Osteocyte (in vitro differentiated cells): ENCODE results near the gene SDHAF2. TPM values are rescaled to one million over a fixed set of nuclear protein-coding genes. Genes with fewer than 3 reads are reported as not detected.
"Not testable (repeated sequence)": the region's sequence is repeated elsewhere in the genome, so short reads cannot be mapped to it uniquely, and the experiment has no call there.

Source experiments
- DNase-seq: peaks from one replicate; pipeline ENCODE4 v3.0.0; 2021; ENCODE audit warnings: mixed read lengths; ENCODE audit not compliant: unreplicated experiment; ENCODE audit errors: extremely low spot score
- H3K27ac Mint-ChIP-seq: one replicate; pipeline ENCODE4 v1.8.0; 2021; ENCODE audit warnings: mild to moderate bottlenecking, mixed read lengths; ENCODE audit not compliant: unreplicated experiment
- H3K27me3 Mint-ChIP-seq: one replicate; pipeline ENCODE4 v1.8.0; 2021; ENCODE audit warnings: mixed read lengths; ENCODE audit not compliant: unreplicated experiment
- H3K36me3 Mint-ChIP-seq: one replicate; pipeline ENCODE4 v1.8.0; 2021; ENCODE audit warnings: mixed read lengths; ENCODE audit not compliant: unreplicated experiment
- H3K4me1 Mint-ChIP-seq: one replicate; pipeline ENCODE4 v1.8.0; 2021; ENCODE audit warnings: mixed read lengths; ENCODE audit not compliant: unreplicated experiment
- H3K4me3 Mint-ChIP-seq: one replicate; pipeline ENCODE4 v1.8.0; 2021; ENCODE audit warnings: mild to moderate bottlenecking, moderate library complexity, mixed read lengths; ENCODE audit not compliant: unreplicated experiment
- H3K9me3 Mint-ChIP-seq: one replicate; pipeline ENCODE4 v1.8.0; 2021; ENCODE audit warnings: mixed read lengths; ENCODE audit not compliant: unreplicated experiment
- CTCF ChIP-seq: fragments of 200-600 bp; sonication (generic); IDR thresholded peaks from 2 replicates; pipeline ENCODE4 v1.5.0; 2021; ENCODE audit warnings: antibody characterized with exemption, mild to moderate bottlenecking, moderate library complexity
- total RNA-seq: library from RNA; stranded (reverse); gene quantifications from 2 replicates; pipeline ENCODE4 v1.2.1, GENCODE V29; 2021

Gene SDHAF2
- total RNA-seq, 1 donor from 2014 or later, result 35.7 TPM

GRCh38 chr11:61422226-61422625 is 7.7 kb upstream of the SDHAF2 start:
- H3K36me3 Mint-ChIP-seq, result peaks cover 54% of the 10 kb centered on the region
- no peaks in the 10 kb centered on the region for H3K4me1 Mint-ChIP-seq
- TF ChIP-seq CTCF, result no peak
- H3K4me3 Mint-ChIP-seq, result no peak overlapping the region
- no peaks in the 10 kb centered on the region for H3K27me3 Mint-ChIP-seq
- no peak for DNase-seq
- H3K27ac Mint-ChIP-seq, result peak overlapping the region; percentile 10
- no peaks in the 10 kb centered on the region for H3K9me3 Mint-ChIP-seq

- Mint-ChIP-seq H3K4me1 (peaks cover 13% of the 10 kb centered on the region), H3K36me3 (peaks cover 42% of the 10 kb centered on the region), H3K27ac (peak overlapping the region; percentile 4), H3K27me3 (no peaks in the 10 kb centered on the region), H3K4me3 (no peak overlapping the region), H3K9me3 (no peaks in the 10 kb centered on the region)
- TF ChIP-seq CTCF, result no peak
- DNase-seq, result no peak
These were observed 4.4 kb upstream of the SDHAF2 start for GRCh38 chr11:61425367-61426131.

GRCh38 chr11:61429346-61429690 is 606 bp upstream of the SDHAF2 start:
- peak; percentile 47 for TF ChIP-seq CTCF
- Mint-ChIP-seq H3K9me3 (no peaks in the 10 kb centered on the region), H3K4me1 (peaks cover 33% of the 10 kb centered on the region), H3K27me3 (no peaks in the 10 kb centered on the region), H3K4me3 (peak overlapping the region; percentile 95), H3K27ac (peak overlapping the region; percentile 98), H3K36me3 (peaks cover 31% of the 10 kb centered on the region)
- peak; percentile 90 for DNase-seq

- Mint-ChIP-seq H3K27ac (peak overlapping the region; percentile 98), H3K4me3 (peak overlapping the region; percentile 95), H3K4me1 (peaks cover 42% of the 10 kb centered on the region), H3K36me3 (peaks cover 23% of the 10 kb centered on the region)
- H3K27me3 Mint-ChIP-seq, DNase-seq, H3K9me3 Mint-ChIP-seq: not testable (repeated sequence)
These were observed 915 bp downstream of the SDHAF2 start for GRCh38 chr11:61430839-61431238.

GRCh38 chr11:61437496-61437895 is 7.6 kb downstream of the SDHAF2 start:
- H3K9me3 Mint-ChIP-seq, result no peaks in the 10 kb centered on the region
- no peak for TF ChIP-seq CTCF

More at GRCh38 chr11:61437496-61437895, 7.6 kb downstream of the SDHAF2 start:
- Mint-ChIP-seq H3K36me3 (peaks cover 27% of the 10 kb centered on the region), H3K27me3 (no peaks in the 10 kb centered on the region), H3K27ac (no peak overlapping the region), H3K4me3 (no peak overlapping the region), H3K4me1 (peaks cover 13% of the 10 kb centered on the region)
- no peak for DNase-seq
